ENCODE data around the gene ADK.

- TF ChIP-seq EP300 (IDR thresholded peaks at IDR 0.05) (no peak), CTCF (IDR thresholded peaks at IDR 0.05) (no peak), POLR2AphosphoS5 (IDR thresholded peaks at IDR 0.05) (no peak)
Measured at GRCh38 chr10:74754381-74754821, 603.4 kb downstream of the ADK start.

Data from gastroesophageal sphincter (tissue), 3 donors.